NCI-H748 treated with DMSO at 0.1 percent for 48 hours (cell line): ENCODE data around the gene CAMK2D.

ENCODE experiments used
- DNase-seq: peaks from one replicate; lab custom pipeline; 2025; lab: John Stamatoyannopoulos, UW

CAMK2D gene

GRCh38 chr4:113604955-113605354 is 156.6 kb downstream of the CAMK2D start:
- no peak for DNase-seq

- DNase-seq, result no peak
Measured at GRCh38 chr4:113603911-113604310, 157.6 kb downstream of the CAMK2D start.

GRCh38 chr4:113602646-113603228 is 158.8 kb downstream of the CAMK2D start:
- no peak for DNase-seq

DNA sequence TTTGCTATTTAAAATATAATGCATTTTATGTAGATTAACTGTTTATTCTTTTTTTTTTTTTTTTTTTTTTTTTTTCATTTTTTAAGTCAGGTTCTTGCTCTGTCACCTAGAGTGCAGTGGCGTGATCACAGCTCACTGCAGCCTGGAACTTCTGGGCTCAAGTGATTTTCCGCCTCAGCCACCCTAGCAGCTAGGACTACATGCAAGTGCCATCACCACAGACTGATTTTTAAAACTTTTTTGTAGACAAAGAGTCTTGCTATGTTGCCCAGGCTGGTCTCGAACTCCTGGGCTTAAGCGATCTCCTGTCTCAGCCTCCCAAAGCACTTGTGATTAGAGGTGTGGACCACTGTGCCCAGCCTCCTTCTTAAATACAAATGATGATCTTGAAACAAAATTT is 159.9 kb downstream of the CAMK2D start:
- DNase-seq, result no peak

GRCh38 chr4:113596396-113596795 is 165.1 kb downstream of the CAMK2D start:
- DNase-seq, result no peak

GRCh38 chr4:113594231-113594556 is 167.3 kb downstream of the CAMK2D start:
- DNase-seq, result no peak

GRCh38 chr4:113593400-113594230 is 167.9 kb downstream of the CAMK2D start:
- no peak for DNase-seq

DNA sequence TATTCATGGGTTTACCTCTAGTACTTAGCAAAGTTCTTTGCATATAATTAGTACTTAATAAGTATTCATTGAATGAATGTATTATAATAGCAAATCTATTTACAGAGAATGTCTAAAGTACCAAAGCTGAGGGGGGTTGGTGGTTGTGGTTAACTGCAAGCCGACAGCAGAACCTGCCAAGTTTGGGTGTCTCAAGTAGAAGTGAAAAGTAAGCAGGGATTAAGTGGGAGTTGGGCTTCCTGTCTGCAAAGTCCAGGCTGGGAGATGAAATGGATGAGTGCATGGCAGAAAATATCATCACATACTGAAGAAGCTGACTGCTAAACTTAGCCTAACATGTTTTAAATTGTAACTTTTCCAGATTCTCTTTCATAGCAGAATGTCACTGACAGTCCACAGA is 169.6 kb downstream of the CAMK2D start:
- DNase-seq, result no peak

- no peak for DNase-seq
Measured at GRCh38 chr4:113588895-113589668, 172.5 kb downstream of the CAMK2D start.

GRCh38 chr4:113587640-113588275 is 173.8 kb downstream of the CAMK2D start:
- DNase-seq, result no peak

DNA sequence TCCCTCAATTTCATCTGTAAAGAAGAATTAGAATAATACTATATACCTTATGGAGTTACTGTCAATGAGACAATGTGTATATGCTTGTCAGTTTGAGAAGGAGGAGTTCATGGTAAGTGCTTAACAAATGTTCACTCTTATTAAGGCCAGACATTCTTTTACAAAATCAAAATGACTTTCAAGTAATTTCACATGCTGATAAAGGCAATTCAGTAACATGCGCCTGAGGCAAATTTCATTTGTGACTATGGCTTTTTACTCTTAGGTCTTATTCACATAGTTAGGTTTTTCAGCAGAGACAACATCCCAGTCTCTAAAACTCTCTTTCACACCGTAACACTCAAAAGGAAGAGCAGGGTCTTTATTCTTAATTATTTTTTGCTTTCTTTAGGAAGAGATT is 174.4 kb downstream of the CAMK2D start:
- no peak for DNase-seq

- no peak for DNase-seq
Measured at GRCh38 chr4:113586072-113586471, 175.5 kb downstream of the CAMK2D start.

GRCh38 chr4:113584407-113585150 is 177.0 kb downstream of the CAMK2D start:
- no peak for DNase-seq

- DNase-seq, result no peak
Measured at GRCh38 chr4:113582737-113583136, 178.8 kb downstream of the CAMK2D start.

- DNase-seq, result no peak
Measured at GRCh38 chr4:113579360-113579759, 182.2 kb downstream of the CAMK2D start.

- DNase-seq, result no peak
Measured at GRCh38 chr4:113576947-113577678, 184.4 kb downstream of the CAMK2D start.

DNA sequence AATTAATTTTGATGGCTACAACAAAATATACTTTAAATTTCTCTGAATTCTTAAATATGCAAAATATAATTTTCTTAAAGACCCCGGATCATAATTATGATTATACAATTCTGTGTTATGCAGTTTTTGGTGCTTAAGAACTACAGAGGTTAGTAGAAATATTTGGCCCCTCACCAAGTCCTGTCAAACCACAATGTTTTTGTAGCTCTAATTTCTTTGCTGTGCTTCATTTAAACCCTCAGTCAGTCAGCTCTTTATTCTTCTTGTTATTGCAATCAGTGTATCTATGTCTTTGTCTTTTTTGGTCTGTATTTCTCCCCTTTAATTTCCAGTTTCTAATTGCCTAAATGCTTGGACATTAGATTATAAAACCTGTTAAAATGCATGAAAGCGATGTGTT is 186.1 kb downstream of the CAMK2D start:
- DNase-seq, result no peak

GRCh38 chr4:113574636-113575103 is 186.9 kb downstream of the CAMK2D start:
- no peak for DNase-seq

DNA sequence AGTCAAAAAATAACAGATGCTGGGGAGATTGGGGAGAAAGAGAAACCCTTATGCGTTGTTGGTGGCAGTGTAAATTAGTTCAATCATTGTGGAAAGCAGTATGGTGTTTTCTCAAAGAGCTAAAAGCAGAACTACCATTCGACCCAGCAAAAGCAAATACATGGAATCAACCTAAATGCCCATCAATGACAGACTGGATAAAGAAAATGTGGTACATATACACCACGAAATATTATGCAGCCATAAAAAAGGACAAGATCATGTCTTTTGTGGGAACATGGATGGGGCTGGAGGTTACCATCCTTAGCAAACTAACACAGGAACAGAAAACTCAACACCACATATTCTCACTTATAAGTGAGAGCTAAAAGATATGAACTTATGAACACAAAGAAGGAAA is 188.9 kb downstream of the CAMK2D start:
- DNase-seq, result no peak

- DNase-seq, result no peak
Measured at GRCh38 chr4:113566015-113566795, 195.3 kb downstream of the CAMK2D start.
